HEK293T (cell line): Measurements from ENCODE around the gene BIRC6.

Source experiments
- CTCF ChIA-PET: fragments of 350-600 bp; formaldehyde crosslinking; extraction: SDS; loops from one replicate; lab custom pipeline; 2021; ENCODE audit warnings: antibody characterized with exemption, inconsistent platforms; lab: Yijun Ruan, JAX
- POLR2A ChIA-PET: fragments of 350-600 bp; formaldehyde crosslinking; extraction: SDS; loops from one replicate; lab custom pipeline; 2020; ENCODE audit warnings: antibody characterized with exemption, inconsistent platforms; lab: Yijun Ruan, JAX
- DNase-seq: peaks from one replicate; pipeline ENCODE4 v3.0.0; 2012; ENCODE audit warnings: mixed read lengths; ENCODE audit errors: extremely low spot score
- ARNT ChIP-seq: fragments of 450-650 bp; IDR thresholded peaks from 2 replicates; pipeline ENCODE4 v1.6.1; 2017; ENCODE audit warnings: mild to moderate bottlenecking
- BHLHE40 ChIP-seq: fragments of 450-650 bp; IDR thresholded peaks from 2 replicates; pipeline ENCODE4 v1.6.1; 2016; ENCODE audit warnings: mild to moderate bottlenecking, moderate library complexity, borderline replicate concordance
- CTBP1 ChIP-seq: fragments of 450-650 bp; IDR thresholded peaks from 2 replicates; pipeline ENCODE4 v1.6.1; 2016; ENCODE audit warnings: borderline replicate concordance
- ELF4 ChIP-seq: fragments of 450-650 bp; IDR thresholded peaks from 2 replicates; pipeline ENCODE4 v1.6.1; 2017; ENCODE audit warnings: antibody characterized with exemption
- FOXA1 ChIP-seq: fragments of 450-650 bp; IDR thresholded peaks from 2 replicates; pipeline ENCODE4 v1.6.1; 2016; ENCODE audit warnings: mild to moderate bottlenecking
- FOXK2 ChIP-seq: fragments of 450-650 bp; IDR thresholded peaks from 2 replicates; pipeline ENCODE4 v1.6.1; 2016; ENCODE audit warnings: mild to moderate bottlenecking
- FOXM1 ChIP-seq: fragments of 450-650 bp; IDR thresholded peaks from 2 replicates; pipeline ENCODE4 v1.6.1; 2017; ENCODE audit warnings: mild to moderate bottlenecking, borderline replicate concordance
- HDGF ChIP-seq: fragments of 450-650 bp; IDR thresholded peaks from 2 replicates; pipeline ENCODE4 v1.6.1; 2017; ENCODE audit warnings: antibody characterized with exemption, borderline replicate concordance
- L3MBTL2 ChIP-seq: fragments of 450-650 bp; conservative IDR thresholded peaks from 2 replicates; pipeline ENCODE4 v1.6.1; 2016; ENCODE audit warnings: mild to moderate bottlenecking
- LEF1 ChIP-seq: fragments of 450-650 bp; IDR thresholded peaks from 2 replicates; pipeline ENCODE4 v1.6.1; 2017; ENCODE audit warnings: mild to moderate bottlenecking, borderline replicate concordance
- NFRKB ChIP-seq: fragments of 450-650 bp; IDR thresholded peaks from 2 replicates; pipeline ENCODE4 v1.6.1; 2016; ENCODE audit warnings: mild to moderate bottlenecking, moderate library complexity
- PKNOX1 ChIP-seq: fragments of 450-650 bp; IDR thresholded peaks from 2 replicates; pipeline ENCODE4 v1.6.1; 2016
- SP1 ChIP-seq: fragments of 450-650 bp; IDR thresholded peaks from 2 replicates; pipeline ENCODE4 v1.6.1; 2017
- SUZ12 ChIP-seq: fragments of 450-650 bp; IDR thresholded peaks from 2 replicates; pipeline ENCODE4 v1.6.1; 2016; ENCODE audit warnings: mild to moderate bottlenecking
- TARDBP ChIP-seq: fragments of 450-650 bp; IDR thresholded peaks from 2 replicates; pipeline ENCODE4 v1.6.1; 2016
- ZNF384 ChIP-seq: fragments of 450-650 bp; IDR thresholded peaks from 2 replicates; pipeline ENCODE4 v1.6.1; 2016

The BIRC6 gene

DNA sequence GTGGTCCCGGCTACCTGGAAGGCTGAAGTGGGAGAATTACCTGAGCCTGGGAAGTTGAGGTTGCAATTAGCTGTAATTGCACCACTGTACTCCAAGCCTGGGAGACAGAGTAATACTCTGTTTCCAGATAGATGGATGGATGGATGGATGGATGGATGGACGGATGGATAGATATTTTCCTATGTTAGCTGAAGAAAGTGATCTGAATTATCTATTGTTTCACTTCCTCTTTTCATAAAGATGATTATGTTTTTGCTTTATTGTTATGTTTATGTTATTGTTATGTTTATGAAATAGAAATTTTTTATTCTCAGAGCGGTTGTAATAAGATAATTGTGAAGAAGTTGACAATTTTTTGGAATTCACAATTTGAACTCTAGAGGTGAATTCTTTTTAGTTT lies 237.8 kb downstream of the BIRC6 start:
- POLR2A ChIA-PET: no interaction called here
- TF ChIP-seq CTBP1 (no peak), ZNF384 (no peak), PKNOX1 (no peak), NFRKB (no peak), LEF1 (no peak), L3MBTL2 (no peak), SUZ12 (no peak), FOXA1 (no peak)
- CTCF ChIA-PET: no interaction called here
- no peak for DNase-seq

DNA sequence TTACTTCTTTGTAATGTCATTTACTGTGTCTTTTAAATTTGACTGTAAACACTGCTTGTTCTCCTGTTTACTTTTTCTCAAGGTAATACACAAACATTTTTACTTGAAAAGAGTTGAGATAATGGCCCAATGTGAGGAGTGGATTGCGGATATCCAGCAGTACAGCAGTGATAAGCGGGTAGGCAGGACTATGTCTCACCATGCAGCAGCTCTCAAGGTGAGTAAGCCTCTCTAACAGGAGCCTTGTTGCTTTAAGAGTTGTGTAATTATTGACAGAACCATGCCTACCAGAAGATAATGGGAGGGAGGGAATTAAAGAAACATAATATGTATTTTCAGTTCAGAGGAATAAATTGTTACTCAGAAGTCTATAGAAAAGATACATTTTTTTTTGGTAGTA lies 254.5 kb downstream of the BIRC6 start:
- CTCF ChIA-PET: no interaction called here
- DNase-seq: no peak
- TF ChIP-seq HDGF (no peak), FOXM1 (no peak), NFRKB (no peak), SP1 (no peak), SUZ12 (no peak), TARDBP (no peak), ARNT (no peak), BHLHE40 (no peak), FOXK2 (no peak), L3MBTL2 (no peak), CTBP1 (no peak), ELF4 (no peak), FOXA1 (no peak), ZNF384 (no peak), PKNOX1 (no peak), LEF1 (no peak)
- POLR2A ChIA-PET: no interaction called here

DNA sequence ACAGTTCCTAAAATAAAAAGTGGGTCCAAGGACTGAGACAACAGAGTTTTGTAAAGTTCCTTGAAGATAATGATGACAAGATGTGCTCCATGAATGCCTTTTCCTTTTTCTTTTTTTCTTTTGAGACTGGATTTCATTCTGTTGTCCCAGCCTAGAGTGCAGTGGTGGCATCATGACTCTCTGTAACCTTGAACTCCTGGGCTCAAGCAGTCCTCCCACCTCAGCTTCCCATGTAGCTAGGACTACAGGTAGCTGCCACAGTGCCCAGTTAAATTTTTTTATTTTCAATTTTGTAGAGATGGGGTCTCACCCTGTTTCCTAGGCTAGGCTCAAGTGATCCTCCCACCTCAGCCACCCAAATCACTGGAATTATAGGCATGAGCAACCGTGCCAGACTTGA lies 254.9 kb downstream of the BIRC6 start:
- TF ChIP-seq NFRKB (no peak), FOXA1 (no peak), FOXM1 (no peak), LEF1 (no peak), FOXK2 (no peak), BHLHE40 (no peak), SP1 (no peak), L3MBTL2 (no peak), HDGF (no peak), TARDBP (no peak)
- no peak for DNase-seq
- CTCF ChIA-PET: no interaction called here
- POLR2A ChIA-PET: no interaction called here

GRCh38 chr2:32614084-32614483 lies 257.3 kb downstream of the BIRC6 start:
- CTCF ChIA-PET: no interaction called here

DNA sequence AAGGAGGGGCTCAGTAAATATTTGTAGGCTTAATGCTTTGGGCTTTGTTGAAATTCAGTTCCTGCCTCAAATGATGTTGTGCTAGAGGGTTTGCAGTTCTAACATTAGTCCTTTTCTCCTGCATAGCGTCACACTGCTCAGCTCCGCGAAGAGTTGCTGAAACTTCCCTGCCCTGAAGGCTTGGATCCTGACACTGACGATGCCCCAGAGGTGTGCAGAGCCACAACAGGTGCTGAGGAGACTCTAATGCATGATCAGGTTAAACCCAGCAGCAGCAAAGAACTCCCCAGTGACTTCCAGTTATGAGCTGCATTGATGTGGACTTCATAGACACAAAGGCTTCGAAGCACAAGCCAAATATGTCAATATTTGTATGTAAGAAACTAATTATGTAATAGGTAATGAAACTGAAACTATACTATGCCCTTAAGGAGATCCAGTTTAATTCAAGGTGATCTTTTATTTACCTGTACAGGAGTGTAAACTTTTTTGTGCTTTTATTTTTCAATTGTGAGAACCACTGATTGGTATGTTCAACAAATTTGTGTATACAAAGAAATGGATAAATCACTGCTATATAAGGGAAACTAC lies 260.9 kb downstream of the BIRC6 start:
- ChIA-PET CTCF (no interaction called here), POLR2A (no interaction called here)
- TF ChIP-seq HDGF: no peak
- no peak for TF ChIP-seq NFRKB
- DNase-seq: no peak

More at GRCh38 chr2:32614084-32614483, 257.3 kb downstream of the BIRC6 start:
- POLR2A ChIA-PET: no interaction called here
- no peak for TF ChIP-seq FOXM1
- no peak for TF ChIP-seq FOXK2
- no peak for TF ChIP-seq NFRKB
- no peak for TF ChIP-seq PKNOX1
- no peak for TF ChIP-seq LEF1
- TF ChIP-seq SUZ12: no peak
- TF ChIP-seq CTBP1: no peak
- TF ChIP-seq ELF4: no peak
- no peak for TF ChIP-seq ARNT
- TF ChIP-seq SP1: no peak
- TF ChIP-seq TARDBP: no peak
- TF ChIP-seq L3MBTL2: no peak
- TF ChIP-seq ZNF384: no peak
- no peak for TF ChIP-seq BHLHE40
- TF ChIP-seq HDGF: no peak
- no peak for TF ChIP-seq FOXA1
- no peak for DNase-seq

GRCh38 chr2:32622570-32623310 lies 265.9 kb downstream of the BIRC6 start:
- DNase-seq: no peak
- TF ChIP-seq LEF1: no peak
- TF ChIP-seq L3MBTL2: no peak
- TF ChIP-seq PKNOX1: no peak
- no peak for TF ChIP-seq ZNF384
- TF ChIP-seq ARNT: no peak
- no peak for TF ChIP-seq FOXM1
- TF ChIP-seq CTBP1: no peak
- CTCF ChIA-PET: interaction anchor here (0.6 kb wide), 1 partner anchor 559 kb away, joined by 3 read pairs; the partner anchor contains the start of gene SPAST
- POLR2A ChIA-PET: no interaction called here
